ENCODE measurements around the gene GAL3ST3.
"Not testable (repeated sequence)": the region's sequence is repeated elsewhere in the genome, so short reads cannot be mapped to it uniquely, and the experiment has no call there.

The GAL3ST3 gene, protein sequence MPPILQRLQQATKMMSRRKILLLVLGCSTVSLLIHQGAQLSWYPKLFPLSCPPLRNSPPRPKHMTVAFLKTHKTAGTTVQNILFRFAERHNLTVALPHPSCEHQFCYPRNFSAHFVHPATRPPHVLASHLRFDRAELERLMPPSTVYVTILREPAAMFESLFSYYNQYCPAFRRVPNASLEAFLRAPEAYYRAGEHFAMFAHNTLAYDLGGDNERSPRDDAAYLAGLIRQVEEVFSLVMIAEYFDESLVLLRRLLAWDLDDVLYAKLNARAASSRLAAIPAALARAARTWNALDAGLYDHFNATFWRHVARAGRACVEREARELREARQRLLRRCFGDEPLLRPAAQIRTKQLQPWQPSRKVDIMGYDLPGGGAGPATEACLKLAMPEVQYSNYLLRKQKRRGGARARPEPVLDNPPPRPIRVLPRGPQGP

DNA sequence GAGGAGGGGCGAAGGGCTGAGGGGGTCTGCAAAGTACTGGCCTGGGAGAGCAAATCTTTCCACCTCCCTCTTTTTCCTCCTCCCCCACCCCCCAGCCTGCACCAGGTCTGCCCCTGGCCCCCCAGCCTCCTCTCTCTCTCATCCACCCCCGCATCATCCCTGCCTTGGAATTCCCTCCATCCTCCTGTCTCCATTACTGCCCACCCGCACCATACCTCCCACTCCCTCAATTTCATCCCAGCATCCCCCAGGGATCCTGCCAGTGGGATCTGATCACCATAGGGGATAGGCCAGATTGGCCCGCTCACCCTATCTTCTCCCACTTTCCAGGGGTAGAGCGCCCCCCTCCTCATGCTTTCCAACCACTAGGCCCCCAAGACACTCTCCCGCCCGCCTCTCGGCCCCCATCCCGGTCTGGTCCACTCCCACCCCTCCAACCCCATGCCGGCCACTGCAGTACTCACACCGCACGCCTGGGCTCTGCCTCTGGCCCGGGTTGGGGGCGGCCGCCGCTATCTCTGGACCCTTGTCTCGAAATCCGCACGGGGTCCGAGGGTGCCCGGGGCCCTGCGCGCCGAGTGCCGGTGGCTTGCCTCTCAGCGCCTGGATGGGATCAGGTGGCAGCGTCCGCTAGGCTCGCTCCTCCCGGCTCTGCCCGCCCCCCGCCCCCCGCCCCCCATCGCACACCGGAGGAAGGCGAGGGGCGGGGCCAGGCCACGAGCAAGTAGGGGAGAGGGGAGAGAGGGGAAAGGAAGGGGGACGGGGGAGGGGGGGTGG is at the start of gene GAL3ST3:
Gene GAL3ST3 (minus strand): TSS at position 615 of the 777 bp plus-strand sequence. CDS start 3,746 bp downstream, outside the sequence.
- DNase-seq: peak in 1 of 2 experiments; percentile 59

DNA sequence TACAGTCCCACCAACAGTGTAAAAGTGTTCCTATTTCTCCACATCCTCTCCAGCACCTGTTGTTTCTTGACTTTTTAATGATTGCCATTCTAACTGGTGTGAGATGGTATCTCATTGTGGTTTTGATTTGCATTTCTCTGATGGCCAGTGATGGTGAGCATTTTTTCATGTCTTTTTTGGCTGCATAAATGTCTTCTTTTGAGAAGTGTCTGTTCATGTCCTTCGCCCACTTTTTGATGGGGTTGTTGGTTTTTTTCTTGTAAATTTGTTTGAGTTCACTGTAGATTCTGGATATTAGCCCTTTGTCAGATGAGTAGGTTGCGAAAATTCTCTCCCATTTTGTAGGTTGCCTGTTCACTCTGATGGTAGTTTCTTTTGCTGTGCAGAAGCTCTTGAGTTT is 43.2 kb upstream of the GAL3ST3 start:
- DNase-seq: not testable (repeated sequence)

DNA sequence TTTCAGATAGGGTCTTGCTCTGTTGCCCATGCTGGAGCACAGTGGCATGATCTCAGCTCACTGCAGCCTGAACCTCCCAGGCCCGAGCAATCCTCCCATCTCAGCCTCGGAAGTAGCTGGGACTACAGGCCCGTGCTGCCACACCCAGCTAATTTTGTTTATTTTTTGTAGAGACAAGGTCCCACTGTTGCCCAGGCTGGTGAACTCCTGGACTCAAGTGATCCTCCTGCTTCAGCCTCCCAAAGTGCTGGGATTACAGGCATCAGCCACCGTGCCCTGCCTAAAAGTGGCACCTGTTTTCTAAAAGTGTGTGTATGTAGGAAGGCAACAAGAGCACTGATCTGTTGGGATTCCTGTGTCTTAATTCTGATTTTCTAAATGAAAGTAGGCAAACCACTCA is 41.3 kb upstream of the GAL3ST3 start:
- DNase-seq: no peak

DNA sequence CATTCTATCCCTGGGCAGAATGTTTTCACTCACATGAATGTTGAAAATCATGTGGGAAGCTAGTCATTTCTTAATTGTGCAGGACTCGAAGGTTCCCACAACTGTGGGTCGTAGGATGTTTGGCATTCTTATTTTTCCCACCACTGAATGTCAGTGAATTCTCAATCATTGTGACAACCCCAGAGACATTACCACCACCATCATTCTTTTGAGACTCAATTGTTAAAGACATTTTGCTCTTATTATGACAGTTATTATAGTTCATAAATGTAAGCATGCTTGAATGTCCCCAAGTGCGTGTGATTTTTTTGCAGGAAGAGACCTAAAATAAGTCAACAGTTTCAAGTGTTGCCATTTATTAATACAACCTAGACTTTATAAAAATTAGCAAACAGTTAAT is 40.1 kb upstream of the GAL3ST3 start:
- no peak for DNase-seq

DNA sequence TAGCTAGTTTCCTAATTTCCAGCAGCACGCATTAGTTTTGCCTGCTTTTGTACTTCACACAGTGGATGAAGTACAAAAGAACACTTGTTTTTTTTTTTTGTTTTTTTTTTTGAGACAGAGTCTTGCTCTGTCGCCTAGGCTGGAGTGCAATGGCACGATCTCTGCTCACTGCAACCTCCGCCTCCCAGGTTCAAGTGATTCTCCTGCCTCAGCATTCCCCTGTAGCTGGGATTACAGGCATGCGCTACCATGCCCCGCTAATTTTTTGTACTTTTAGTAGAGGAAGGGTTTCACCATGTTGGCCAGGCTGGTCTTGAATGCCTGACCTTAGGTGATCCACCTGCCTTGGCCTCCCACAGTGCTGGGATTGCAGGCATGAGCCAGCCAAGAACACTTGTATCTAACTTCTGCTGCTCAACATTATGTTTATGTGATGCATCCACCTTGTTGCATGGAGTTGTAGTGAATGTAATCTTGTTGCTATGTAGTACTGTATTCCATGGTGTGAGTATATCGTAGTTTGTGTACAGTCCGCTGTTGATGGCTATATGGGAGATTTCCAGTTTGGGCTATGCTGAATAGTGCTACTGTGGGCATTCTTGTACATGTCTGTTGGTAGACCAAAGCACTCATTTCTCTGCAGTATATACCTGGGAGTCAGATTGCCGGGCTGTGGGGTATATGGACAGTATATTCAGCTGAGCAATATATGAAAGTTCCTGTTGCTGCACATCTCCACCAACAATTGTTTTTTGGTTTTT is 38.4 kb upstream of the GAL3ST3 start:
- no peak for DNase-seq

DNA sequence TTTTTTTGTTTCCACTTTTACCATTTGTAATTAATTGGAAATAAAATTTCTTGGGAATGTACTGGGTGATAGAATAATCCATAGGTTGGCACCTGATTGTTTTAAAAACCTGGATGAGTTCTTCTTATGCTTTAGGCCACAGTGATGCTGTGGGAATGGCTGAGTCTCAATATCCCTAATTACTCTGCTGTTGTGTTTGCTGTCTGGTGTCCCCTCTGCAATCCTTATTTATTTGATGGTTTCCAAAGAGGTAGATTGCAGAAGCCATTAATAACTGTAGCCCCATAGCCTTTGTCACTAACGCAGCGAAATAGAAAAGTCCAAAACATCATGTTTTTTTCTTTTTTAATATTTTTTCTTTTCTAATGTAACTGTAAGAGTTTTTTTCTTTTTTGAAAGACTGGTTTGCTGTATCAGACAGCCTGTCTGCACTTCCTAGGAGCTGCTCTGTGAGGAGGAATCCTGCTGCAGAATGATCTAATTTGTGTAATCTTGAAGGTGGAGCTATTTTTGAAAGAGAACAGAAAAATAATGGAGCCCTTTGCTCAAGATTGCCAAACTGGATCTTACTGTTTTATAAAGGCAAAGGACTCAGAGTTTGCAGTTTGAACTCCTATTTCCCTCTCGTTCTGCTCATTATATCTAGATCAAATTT is 36.0 kb upstream of the GAL3ST3 start:
- DNase-seq: no peak

DNA sequence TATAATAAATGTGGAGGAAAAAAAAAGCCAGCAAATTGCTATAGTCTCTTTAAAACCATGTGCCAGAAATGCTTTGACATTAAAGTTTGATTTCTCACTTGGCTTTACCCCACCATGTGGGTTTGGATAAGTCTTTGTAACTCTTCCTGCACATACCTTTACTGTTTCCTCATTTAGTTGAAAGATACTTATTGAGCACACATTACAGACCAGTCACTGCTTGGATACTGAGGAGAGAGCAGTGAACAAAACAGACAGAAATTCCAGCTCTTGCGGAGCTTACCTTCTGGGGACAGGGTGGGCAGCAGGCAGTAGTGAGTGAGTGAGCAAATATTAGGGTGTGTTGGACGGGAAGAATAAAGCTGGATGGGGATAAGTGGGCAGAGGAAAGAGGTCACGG is 34.8 kb upstream of the GAL3ST3 start:
- no peak for DNase-seq

DNA sequence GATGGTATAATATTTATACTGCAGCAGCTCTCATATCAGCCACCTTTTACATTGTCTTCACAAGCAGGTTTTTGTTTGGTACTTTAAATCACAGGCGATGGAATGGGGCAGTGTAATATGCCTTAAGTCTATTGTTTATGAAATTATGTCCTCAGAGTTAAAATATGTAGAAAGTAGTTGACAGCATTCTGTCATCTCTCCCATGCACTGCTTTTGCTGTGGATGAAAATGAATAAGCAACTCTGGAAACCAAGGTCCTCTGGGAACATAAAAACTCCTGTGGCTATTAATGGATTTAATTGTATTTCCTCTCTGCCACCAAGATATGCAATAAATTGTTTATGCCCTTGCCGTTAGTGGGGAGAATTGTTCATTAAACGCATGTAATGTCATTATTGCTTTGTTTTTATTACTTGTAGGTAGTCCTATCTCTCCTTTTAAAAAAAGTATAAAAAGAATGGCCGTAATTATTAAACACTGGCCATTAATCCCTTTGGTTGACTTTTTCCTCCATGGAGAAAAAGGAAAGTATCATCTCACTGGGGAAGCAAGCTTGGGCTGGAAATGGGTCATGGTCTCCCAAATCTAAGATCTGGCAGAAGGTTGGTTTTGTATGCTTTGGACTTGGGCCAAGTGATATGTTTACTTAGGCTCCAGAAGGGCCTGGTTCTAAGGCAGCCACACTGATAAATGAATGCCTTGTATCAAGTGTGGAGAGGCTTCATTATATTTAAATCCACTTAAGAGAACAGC is 34.2 kb upstream of the GAL3ST3 start:
- peak; percentile 37 to 81 for DNase-seq

DNA sequence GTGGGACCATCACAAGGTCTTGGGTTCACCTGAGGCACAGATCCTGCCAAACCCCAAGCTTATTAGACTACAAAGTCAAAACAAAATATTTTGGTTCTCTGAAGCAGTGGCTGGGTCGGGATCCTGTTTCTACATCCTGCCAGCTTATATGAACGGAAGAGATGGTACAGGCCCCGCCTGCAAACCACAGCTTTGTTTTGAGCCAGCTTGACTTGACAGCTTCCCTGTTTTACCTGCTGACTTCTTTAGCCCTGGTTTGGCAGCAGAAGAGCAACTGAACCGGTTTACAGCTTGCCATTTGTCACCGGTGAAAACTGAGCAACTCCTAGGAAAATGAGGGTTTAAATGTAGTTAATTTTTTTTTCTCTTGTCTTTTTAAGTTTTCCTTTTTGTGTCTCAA is 32.5 kb upstream of the GAL3ST3 start:
- no peak for DNase-seq

DNA sequence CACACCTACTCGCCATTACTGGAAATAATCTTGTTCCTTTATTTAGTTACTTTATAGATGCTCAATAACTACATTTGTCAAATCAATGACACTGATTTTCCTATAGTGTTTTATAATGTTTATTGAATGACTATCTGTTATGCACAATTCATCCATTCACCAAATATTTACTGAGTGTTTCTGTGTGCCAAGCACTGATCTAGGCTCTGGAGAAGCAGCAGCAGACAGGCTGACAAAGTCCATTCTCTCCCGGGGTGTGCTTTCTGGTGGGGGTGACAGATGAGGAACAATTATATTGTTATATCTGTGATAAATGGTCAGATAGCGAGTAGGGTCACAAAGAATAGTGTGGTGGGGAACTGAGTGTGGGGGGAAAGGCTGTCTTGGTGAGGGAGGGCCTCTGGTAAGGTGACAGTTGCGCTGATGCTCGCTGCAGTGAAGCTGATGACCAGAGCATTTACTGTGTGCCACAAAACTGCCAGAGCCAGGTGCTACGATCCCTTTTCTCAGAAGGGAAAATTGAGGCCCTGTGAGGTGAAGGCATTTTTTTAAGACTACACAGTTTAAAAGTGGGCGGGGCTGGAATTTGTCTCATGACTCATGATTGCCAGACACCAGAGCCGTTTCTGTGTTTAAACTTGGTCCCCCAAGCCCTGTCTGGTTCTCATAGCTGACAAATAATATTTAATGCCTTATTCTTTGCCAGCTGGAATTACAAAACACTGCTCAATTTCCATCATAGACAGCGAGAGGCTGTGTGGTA is 31.3 kb upstream of the GAL3ST3 start:
- no peak for DNase-seq

DNA sequence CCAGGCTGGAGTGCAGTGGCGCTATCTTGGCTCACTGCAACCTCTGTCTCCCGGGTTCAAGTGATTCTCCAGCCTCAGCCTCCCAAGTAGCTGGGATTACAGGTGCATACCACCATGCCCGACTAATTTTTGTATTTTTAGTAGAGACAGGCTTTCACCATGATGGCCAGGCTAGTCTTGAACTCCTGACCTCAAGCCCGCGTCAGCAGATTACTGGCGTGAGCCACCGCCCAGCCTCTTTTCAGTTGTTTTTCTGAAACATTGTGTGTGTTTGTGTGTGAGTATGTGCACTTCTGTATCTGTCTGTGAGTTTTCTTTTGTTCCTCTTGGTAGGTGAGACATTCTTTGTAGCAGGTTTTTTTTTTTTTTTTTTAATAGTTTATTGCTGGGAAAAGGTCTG is 30.0 kb upstream of the GAL3ST3 start:
- not testable (repeated sequence) for DNase-seq

DNA sequence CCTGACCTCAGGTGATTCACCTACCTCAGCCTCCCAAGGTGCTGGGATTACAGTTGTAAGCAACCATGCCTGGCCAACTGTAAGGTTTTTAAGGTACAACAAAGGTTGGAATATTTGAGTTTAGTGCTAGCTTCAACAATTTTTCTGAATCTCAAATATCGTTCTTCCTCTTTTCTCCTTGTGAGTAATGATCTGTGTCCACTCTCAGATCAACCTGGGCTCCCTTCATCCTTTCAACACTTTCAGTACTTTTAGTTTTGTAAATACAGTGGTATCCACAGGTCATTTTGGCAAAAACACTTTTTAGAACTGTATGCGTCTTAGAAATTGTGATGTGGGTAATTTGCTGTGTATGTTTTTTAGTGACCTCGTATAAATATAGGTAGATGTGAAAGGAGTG is 29.0 kb upstream of the GAL3ST3 start:
- DNase-seq: no peak

DNA sequence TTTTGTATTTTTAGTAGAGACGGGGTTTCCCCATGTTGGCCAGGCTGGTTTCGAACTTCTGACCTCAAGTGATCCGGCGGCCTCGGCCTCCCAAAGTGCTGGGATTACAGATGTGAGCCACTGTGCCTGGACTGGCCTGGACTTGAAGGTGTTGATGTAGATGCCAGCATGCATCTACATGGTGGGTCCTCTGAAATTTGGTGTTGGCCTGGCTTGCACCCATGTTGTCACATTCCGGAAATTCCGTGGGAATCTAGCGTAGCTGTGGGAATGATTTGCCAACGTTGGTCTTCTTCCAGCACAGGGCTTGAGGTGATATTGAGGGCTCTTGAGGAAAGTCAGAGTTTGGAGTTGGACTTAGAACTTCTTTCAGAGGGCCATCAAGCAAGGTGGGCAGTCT is 27.6 kb upstream of the GAL3ST3 start:
- no peak for DNase-seq

DNA sequence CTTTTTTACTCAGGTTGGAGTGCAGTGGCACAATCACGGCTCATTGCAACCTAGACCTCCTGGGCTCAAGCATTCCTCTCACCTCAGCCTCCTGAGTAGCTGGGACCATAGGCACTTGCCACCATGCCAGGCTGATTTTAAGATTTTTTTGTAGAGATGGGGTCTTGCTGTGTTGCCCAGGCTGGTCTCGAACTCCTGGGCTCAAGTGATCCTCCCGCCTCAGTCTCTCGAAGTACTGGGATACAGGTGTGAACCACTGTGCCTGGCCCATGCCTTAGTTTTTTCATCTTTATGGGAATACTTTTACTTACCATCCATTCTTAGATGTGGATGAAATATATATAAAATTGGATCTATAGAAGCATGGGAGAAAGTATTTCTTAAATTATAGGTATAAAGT is 26.3 kb upstream of the GAL3ST3 start:
- DNase-seq: no peak

DNA sequence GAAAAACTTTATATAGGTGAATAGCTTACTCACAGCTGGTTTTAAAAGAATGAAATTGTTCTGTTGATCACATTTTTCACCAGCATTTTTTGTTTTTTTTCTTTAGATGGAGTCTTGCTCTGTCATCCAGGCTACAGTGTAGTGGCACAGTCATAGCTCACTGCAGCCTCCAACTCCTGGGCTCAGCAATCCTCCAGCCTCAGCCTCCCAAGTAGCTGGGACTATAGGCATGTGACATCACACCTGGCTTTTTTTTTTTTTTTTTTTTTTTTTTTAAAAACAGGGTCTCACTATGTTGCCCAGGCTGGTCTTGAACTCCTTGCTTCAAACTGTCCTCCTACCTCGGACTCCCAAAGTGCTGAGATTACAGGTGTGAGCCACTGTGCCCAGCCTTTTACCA is 24.7 kb upstream of the GAL3ST3 start:
- DNase-seq: no peak

DNA sequence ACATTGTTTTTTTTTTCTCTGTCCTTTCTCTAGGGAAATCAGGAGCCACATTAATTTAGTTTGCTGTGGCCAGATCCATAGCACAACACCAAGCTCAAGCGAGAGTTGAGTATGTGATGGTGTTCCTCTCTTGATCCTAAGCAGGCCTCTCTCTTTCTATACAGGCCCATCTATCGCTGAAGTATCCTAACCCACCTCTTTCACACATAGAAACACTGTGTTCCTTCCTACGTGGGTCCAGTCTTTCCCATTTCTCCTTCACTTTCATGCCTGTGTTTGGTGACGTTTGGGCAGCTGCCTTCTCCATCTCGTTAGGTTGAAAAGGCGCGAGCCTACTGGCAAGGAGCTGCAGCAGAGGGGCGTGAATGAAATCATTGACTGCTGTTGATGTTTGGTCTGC is 23.6 kb upstream of the GAL3ST3 start:
- DNase-seq: no peak

DNA sequence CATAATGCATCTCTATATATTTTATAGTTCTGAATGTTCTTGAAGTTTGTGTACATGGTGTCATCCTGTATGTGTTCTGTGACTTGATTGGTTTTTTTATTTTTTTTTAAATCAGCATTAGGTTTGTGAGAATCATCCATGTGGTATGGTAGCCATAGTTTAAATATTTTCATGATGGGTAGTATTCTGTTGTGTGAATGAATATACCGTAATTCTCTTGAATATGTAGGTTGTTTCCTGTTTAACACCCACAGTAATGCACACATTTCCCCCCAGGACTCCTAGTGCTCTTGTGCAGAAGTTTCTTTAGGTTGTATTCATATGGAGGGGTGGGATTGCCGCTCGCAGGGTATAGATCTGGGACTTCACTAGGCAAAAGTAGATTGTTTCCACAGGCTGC is 23.1 kb upstream of the GAL3ST3 start:
- DNase-seq: no peak

DNA sequence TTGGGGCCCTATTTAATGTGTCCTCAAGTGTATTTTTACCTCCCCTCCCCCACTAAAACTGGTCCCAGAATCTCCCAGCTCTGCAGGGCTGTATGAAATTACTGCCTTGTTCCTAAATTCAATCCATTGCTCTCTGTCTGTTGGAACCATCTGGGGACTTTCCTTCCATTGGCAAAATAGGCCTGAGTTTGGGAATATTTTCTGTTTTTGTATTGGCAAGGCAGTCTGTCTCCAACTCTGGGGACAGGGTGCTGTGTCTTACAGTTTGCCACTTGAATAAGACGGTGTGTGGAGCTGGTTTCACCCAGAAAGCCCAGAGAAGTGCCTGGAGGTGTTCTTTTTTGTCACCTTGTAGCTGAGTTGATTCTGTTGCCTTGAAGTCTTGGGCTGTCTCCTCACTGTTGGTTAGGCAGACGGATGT is 22.4 kb upstream of the GAL3ST3 start:
- no peak for DNase-seq

DNA sequence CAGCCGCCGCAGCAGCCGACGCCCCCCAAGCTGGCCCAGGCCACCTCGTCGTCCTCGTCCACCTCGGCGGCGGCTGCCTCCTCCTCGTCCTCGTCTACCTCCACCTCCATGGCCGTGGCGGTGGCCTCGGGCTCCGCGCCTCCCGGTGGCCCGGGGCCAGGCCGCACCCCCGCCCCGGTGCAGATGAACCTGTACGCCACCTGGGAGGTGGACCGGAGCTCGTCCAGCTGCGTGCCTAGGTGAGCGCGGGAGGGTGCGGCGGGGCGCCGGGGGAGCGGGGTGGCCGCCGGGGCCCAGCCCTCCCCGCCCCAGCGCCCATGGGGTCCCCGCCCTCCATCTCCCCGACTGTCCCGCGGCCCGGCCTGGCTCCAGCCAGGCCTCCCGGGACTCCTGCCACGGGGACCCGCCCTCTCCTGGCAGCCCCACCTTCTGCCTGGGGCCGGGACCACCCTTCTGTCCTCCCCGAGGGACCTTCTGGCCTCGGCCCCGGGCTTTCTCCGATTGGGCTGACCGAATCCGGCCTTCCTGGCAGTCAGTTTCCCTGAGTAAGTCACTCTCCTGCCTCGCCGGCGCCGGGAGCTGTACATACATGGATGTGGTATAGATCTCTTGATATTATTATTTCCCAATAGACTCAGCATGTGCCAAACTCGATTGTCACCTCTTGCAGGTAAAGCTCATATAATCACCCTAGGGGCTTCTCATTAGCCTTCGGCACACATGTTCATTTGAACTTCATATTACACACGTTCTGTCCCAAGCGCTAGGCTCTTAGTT is 21.8 kb upstream of the GAL3ST3 start:
- no peak for DNase-seq

Measured in NCI-H524 (cell line).